M059J (cell line): ENCODE results near the gene CFAP46. TPM values are rescaled to one million over a fixed set of nuclear protein-coding genes. Genes with fewer than 3 reads are reported as not detected.

Experiments used
- DNase-seq: peaks from one replicate; pipeline ENCODE4 v3.0.0-alpha.2; 2012; ENCODE audit warnings: low read depth
- total RNA-seq: library from RNA; depleted of rRNA; stranded (reverse); fragments of >200 nt; shearing (Covaris generic); gene quantifications from 2 replicates; pipeline ENCODE4 v1.2.3, GENCODE V29; 2014

Gene CFAP46
- total RNA-seq, 1 experiment from 2014 or later, result not detected

DNA sequence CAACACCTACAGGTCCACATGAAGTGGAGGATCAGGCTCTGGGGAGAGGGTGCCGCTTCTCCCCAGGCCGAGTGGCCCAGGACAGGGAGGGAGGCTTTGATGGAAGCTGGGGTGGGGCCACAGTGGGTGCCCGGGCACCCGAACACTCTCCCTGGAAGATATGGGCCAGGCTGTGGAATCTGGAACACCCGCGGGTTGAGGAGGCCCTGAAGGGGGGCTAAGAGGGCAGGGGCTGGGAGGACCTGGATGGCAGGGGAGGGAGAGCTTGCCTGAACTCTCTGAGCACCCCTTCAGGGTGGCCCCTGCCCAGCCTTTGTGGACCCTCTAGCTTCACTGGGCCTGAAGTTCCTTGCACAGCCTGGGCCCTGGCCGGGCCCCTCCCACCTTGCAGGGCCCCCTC is 151.9 kb downstream of the CFAP46 start:
- DNase-seq, result no peak

DNA sequence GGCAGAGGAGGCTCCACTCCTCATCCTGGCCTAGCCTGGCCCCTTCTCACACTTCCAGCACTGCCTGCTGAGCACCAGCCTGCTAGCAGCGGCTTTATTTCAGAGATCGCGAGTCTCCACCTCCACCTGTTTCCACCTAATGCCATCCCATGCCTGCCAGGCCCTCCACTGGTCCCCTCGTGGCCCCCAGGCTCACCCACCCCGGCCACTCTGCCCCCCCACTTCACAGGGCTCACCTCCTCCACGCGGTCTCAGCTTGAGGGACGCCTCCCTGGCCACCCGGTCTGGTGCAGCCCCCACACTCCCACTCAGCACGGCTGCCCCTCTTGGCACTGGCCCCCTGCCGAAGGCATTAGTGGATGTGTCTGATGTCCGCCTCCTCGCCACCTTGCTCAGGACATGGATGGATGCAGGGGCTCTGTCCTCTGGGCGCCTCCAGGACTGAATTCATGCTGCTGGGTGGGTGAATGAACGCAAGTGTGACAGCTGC is 152.7 kb downstream of the CFAP46 start:
- DNase-seq, result no peak

DNA sequence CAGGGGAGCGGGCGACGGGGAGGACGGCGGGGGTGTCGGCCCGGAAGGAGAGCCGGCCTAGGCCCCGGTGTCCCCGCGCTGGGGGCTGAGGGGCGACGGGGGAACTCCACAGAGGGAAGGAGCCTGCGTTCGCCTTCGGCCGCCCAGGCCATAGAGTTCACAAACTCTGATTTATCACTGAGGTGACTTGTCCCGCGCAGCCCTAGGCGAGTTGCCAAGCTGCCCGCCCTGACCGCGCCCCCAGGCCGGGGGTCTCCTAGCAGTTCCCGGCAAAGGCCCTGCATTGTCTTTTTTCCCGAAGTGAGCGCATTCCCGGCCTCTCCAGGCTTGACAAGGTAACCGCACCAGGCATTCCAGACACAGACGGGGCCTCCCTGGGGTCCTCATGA is 153.5 kb downstream of the CFAP46 start:
- no peak for DNase-seq

- no peak for DNase-seq
Measured at GRCh38 chr10:132788180-132788830, 154.1 kb downstream of the CFAP46 start.

- no peak for DNase-seq
Measured at GRCh38 chr10:132787495-132788179, 154.7 kb downstream of the CFAP46 start.

DNA sequence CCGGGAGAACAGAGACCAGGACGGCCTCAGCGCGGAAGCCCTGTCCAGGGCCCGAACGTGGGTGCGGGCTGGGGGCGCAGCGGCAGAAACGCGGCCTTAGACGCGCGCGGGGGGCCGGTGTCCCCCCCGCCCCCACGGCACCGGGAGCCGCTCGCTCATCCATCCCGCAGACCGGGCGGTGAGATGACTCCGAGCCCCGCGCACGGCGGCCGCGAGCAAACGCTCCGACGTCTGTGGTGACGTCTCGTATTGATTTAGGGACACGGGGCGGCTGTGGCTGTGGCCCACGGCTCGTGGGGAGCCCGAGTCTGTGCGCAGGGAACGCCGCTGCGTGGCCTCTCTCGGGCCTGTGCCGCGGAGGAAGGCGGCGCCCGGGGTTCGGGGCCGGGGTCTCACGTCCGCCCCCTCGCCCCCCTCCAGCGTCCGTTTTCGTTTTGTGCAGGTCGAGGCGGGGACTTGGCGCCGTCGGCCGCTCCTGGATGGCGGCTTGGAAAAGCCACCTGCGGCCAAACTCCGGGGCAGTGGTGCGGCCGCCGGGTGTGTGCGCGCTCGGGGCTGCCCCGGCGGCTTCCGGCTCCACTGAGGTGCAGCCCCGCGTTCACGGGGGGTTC is 155.4 kb downstream of the CFAP46 start:
- DNase-seq, result no peak

DNA sequence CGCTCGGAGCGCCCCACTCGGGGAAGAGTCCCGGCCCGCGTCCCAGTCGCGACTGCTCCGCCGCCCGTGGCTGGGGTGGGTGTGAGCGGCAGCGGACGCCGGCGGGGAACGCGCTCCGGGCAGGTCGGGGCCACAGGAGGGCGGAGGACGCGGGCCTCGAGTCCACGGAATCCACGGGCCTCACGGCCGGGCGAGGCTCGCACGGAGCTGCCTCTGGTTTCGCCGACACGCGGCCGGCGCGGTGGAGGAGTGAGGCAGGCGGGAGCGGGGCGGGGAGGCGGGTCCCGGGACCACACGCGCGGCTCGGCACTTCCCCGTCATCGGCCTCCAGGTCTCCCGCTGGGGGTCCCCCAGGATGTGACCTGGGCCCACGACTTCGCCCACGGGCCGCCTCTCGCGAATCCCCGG is 155.9 kb downstream of the CFAP46 start:
- DNase-seq, result no peak

- no peak for DNase-seq
Measured at GRCh38 chr10:132785723-132786475, 156.5 kb downstream of the CFAP46 start, which contains the start of gene NKX6-2. Gene NKX6-2, minus strand, starts transcription at chr10:132786147. Its CDS starts 199 bp downstream, at chr10:132785948.

GRCh38 chr10:132784866-132785722 is 157.3 kb downstream of the CFAP46 start:
- DNase-seq, result no peak

GRCh38 chr10:132783940-132784865 is 158.2 kb downstream of the CFAP46 start:
- DNase-seq, result no peak

DNA sequence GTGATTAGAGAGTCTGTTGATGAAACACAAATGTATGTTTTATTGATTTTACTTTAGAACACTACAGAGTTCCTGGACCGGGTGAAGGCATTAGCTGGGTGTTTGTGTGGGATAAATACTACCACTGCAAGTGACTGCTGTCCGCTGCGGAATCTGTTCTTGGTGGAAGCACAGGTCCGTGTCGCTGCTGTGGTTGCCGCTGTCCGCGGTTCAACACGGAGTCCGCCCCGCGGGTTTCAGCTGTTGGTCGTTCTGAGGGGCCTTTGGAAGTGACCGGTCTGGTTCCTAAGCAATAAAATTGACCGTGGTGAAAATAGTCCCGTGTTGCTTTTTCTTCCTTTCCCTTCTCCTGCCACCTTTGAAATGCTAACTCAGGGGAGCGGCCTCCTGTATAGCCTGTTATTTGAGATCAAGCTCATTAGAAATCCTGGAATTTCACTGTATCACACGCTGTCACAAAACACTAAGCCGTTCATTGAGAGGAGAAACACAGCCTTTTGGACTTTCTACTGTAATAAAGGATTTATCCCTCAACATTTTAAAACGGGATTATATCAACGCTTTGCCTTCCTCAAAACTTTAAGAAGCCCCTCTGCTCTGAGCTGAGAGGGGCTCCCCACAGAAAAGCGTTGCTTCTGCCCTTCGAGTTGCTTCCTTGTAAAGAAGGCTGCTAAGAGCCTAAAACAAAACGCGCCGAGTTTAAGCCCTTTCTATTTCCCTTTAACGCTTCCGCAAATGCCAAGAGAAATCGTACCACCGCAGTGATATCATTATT is 159.0 kb downstream of the CFAP46 start:
- DNase-seq, result no peak

DNA sequence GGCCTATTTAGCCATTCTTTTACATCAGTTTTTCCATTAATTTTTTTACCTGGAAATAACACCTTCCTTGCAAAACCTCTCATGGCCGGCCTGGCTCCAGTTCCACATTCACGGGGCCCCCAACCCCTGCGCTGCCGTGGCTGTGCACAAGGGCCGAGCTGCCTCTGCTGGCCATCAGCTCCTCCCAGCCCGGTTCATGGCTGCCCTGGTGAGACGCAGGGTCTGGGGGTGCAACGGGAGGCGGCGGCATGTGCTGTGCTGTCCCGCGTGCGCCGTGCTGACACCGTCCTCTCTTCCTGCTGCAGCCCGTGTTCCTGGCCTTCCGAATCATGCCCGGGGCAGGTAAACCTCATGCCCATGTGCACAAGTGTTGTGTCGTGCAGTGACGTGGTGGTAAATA is 160.8 kb downstream of the CFAP46 start:
- no peak for DNase-seq

DNA sequence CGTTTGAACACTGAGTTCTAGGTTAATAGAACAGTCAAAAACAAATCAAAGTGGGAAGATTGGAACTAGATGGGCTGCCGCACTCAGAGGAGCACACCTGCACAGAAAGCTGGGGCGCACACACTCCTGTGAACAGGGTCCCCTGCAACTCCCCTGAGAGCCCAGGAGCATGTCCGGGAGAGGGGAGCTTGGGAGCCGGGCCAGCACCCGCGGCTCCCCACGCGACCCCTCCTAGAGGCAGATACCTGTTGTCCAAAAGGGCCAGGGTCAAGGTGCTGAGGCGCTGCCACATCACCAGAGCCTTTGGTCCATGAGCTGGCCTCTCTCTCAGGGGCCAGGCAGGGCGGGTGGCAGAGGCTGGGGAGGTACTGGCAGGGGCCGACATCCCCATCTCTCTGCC is 162.0 kb downstream of the CFAP46 start:
- no peak for DNase-seq

DNA sequence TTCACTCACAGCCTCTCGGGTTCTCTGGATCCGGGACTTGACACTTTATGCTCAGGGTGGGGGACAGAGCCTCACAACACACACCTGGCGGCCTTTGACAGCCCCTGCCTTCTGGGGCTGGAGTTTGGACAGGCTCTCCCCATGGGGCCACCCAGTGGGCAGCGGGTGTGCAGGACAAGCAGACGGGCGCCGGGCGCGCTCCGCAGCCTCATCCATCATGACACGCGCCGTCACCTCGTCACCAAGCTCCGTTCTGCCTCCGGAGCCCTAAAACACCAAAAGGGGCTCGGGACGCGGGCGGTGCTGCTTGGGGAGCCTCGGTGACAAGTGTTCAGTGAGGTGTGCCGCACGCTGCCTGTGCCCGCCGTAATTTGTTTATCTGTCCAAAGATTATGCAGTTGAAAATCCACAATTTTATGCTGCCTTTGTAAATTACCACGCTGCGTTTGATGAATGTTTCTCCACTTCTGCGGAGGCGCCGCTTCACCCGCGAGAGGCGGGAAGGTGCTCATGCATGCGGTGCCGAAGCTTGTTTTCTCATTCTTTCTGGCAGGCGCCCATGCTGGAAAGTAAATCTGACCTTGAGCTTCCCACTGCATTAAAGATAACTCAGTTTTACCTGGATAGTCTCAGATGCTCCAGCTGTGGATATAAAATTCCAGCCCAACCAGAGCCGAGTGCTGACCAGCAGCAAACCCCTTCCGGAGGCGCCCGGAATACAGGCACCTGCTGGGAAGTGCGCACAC is 162.6 kb downstream of the CFAP46 start:
- no peak for DNase-seq

DNA sequence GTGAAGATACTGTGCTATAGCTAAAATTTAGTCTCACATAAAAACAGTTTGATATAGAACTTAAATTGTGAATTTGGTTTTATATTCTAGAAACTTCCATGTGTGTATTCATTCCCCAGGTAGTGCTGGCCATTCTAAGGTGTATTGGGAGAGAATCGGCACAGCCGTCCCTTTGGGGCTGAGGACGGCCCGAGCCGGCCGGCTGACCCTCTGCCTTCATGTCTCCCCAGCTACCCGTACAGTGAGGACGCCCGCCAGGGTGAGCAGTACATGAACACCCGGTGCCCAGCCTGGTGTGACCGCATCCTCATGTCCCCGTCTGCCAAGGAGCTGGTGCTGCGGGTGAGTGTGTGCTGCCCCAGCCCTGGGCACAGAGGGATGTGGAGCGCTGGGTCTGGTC is 164.9 kb downstream of the CFAP46 start:
- DNase-seq, result no peak

GRCh38 chr10:132776821-132777220 is 165.5 kb downstream of the CFAP46 start:
- DNase-seq, result no peak

- DNase-seq, result no peak
Measured at GRCh38 chr10:132776186-132776585, 166.2 kb downstream of the CFAP46 start.
